OCI-LY3 (cell line): ENCODE data around the gene RAC3.

Source experiments
- EZH2phosphoT487 ChIP-seq: fragments of 200-600 bp; shearing (Covaris generic); IDR thresholded peaks from 2 replicates; pipeline ENCODE4 v1.6.1; 2018; ENCODE audit warnings: antibody characterized with exemption, mixed run types, low read depth
- TF ChIP-seq, protein P1 (sequence below): fragments of 200-600, 300-600 bp; sonication (generic); IDR thresholded peaks from 2 replicates; pipeline ENCODE4 v1.5.1; 2014; ENCODE audit warnings: antibody characterized with exemption, low read length, low read depth

DNA sequence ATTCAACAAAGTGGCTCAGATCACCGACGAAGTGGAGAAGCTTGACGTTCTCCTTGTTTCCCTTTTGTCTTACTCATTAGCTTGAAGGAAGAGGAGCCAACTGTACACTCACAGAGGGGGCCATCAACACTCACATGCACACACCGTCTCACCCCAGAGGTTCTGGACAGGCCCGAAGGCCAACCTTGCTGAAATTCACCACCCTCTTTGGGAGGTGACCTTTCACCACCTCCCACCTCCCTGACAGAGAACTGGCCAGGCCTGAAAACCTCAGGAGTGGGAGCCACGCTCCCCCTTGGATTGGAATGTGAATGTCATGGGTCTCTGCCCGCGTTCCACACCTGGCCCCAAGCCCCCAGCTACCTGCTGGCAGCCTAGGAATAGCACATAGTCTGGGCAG is 4.0 kb downstream of the RAC3 start:
- TF ChIP-seq, protein P1, sequence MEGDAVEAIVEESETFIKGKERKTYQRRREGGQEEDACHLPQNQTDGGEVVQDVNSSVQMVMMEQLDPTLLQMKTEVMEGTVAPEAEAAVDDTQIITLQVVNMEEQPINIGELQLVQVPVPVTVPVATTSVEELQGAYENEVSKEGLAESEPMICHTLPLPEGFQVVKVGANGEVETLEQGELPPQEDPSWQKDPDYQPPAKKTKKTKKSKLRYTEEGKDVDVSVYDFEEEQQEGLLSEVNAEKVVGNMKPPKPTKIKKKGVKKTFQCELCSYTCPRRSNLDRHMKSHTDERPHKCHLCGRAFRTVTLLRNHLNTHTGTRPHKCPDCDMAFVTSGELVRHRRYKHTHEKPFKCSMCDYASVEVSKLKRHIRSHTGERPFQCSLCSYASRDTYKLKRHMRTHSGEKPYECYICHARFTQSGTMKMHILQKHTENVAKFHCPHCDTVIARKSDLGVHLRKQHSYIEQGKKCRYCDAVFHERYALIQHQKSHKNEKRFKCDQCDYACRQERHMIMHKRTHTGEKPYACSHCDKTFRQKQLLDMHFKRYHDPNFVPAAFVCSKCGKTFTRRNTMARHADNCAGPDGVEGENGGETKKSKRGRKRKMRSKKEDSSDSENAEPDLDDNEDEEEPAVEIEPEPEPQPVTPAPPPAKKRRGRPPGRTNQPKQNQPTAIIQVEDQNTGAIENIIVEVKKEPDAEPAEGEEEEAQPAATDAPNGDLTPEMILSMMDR, result no peak
- TF ChIP-seq EZH2phosphoT487, result no peak
